Measurements from ENCODE around the gene JPH4. TPM values are rescaled to one million over a fixed set of nuclear protein-coding genes. Genes with fewer than 3 reads are reported as not detected.

Gene JPH4
- total and polyA plus RNA-seq, 2 of the 8 experiments (the other 6 are each of a cell fraction or from before 2014, with no cell fraction given) = 23.9 to 46.7 TPM

- TF ChIP-seq MAFK (IDR thresholded peaks at IDR 0.05; ENCODE audit: low read depth, low read length) = peak; percentile 63
- TF ChIP-seq SIN3A (conservative IDR thresholded peaks at IDR 0.05 in 1 of 2, IDR thresholded peaks at IDR 0.05 in 1 of 2; ENCODE audit: low read depth in 1 of 2, low read length in 2 of 2) = peak in 1 of 2 experiments; percentile 77; a peak in 2 of 4 replicates
- no peak for TF ChIP-seq SP2 (IDR thresholded peaks at IDR 0.05; ENCODE audit: low read length)
- peak; percentile 76 for TF ChIP-seq TBP (IDR thresholded peaks at IDR 0.05; ENCODE audit: low read depth, low read length)
- TF ChIP-seq BRCA1 (IDR thresholded peaks at IDR 0.05; ENCODE audit: low read depth, low read length) = no peak
- TF ChIP-seq EGR1 (IDR thresholded peaks at IDR 0.05; ENCODE audit: borderline replicate concordance, low read depth, low read length) = peak; percentile 25; the same call in 1 of the 2 replicates
- no peak for TF ChIP-seq FOSL1 (IDR thresholded peaks at IDR 0.05; ENCODE audit: insufficient read depth, low read depth, low read length)
- no peak for TF ChIP-seq KDM1A (IDR thresholded peaks at IDR 0.05; ENCODE audit: borderline replicate concordance, low read length)
- no peak for TF ChIP-seq CBX8 (IDR thresholded peaks at IDR 0.05; ENCODE audit: borderline replicate concordance, low read depth, low read length)
- peak; percentile 82 to 94 for TF ChIP-seq POLR2A (IDR thresholded peaks at IDR 0.05; ENCODE audit: control extremely low read depth in 1 of 2, low read depth in 2 of 2, low read length in 2 of 2)
- no peak for TF ChIP-seq KDM4A (IDR thresholded peaks at IDR 0.05; ENCODE audit: low read depth, low read length, severe bottlenecking)
- peak; percentile 77 for TF ChIP-seq NANOG (IDR thresholded peaks at IDR 0.05; ENCODE audit: insufficient read depth, low read depth, low read length, poor library complexity, severe bottlenecking)
- TF ChIP-seq SIX5 (IDR thresholded peaks at IDR 0.05; ENCODE audit: low read depth, low read length) = no peak
- TF ChIP-seq EZH2 (IDR thresholded peaks at IDR 0.05; ENCODE audit: low read depth, low read length, severe bottlenecking) = no peak
- TF ChIP-seq RFX5 (IDR thresholded peaks at IDR 0.05; ENCODE audit: borderline replicate concordance, low read depth, low read length) = no peak
- 0 out of 2 replicates have a peak, but pooled peaks have one; percentile 51 for TF ChIP-seq SP4 (IDR thresholded peaks at IDR 0.05; ENCODE audit: low read length)
- peak in 1 of 2 experiments; percentile 23; a peak in 1 of 3 replicates for TF ChIP-seq EP300 (IDR thresholded peaks at IDR 0.05; ENCODE audit: borderline replicate concordance in 1 of 2, low read depth in 2 of 2, low read length in 2 of 2)
- peak; percentile 49; the same call in 1 of the 2 replicates for TF ChIP-seq YY1 (IDR thresholded peaks at IDR 0.05; ENCODE audit: low read depth, low read length)
- TF ChIP-seq RXRA (IDR thresholded peaks at IDR 0.05; ENCODE audit: insufficient read depth, low read depth, low read length) = no peak
- peak; percentile 76; the same call in 1 of the 2 replicates for TF ChIP-seq RBBP5 (IDR thresholded peaks at IDR 0.05; ENCODE audit: borderline replicate concordance, low read depth, low read length)
- no peak for TF ChIP-seq ATF3 (IDR thresholded peaks at IDR 0.05; ENCODE audit: insufficient read depth, low read depth, low read length)
- peak; percentile 67; the same call in 1 of the 2 replicates for TF ChIP-seq SP1 (IDR thresholded peaks at IDR 0.05; ENCODE audit: low read depth, low read length)
- TF ChIP-seq SIRT6 (IDR thresholded peaks at IDR 0.05; ENCODE audit: low read length) = no peak
- peak; percentile 95 for TF ChIP-seq POLR2AphosphoS5 (IDR thresholded peaks at IDR 0.05; ENCODE audit: low read depth, low read length)
- TF ChIP-seq TEAD4 (IDR thresholded peaks at IDR 0.05; ENCODE audit: low read depth, low read length) = peak; percentile 58
These were observed 41.1 kb downstream of the JPH4 start (continued) for GRCh38 chr14:23537351-23538049.

Data from H1 (cell line).